ENCODE results near the gene LCN1. TPM values are rescaled to one million over a fixed set of nuclear protein-coding genes. Genes with fewer than 3 reads are reported as not detected.

The LCN1 gene
- total RNA-seq (2014; rRNA removed; shearing (Covaris generic)): not detected in 2 replicates
- 0.27 TPM in 1 of 2 replicates, not detected in the other for polyA plus RNA-seq (2016; fragmentation: Nextera tagmentation; extraction: Ambion mirVana)
- long read RNA-seq: 0 reads

DNA sequence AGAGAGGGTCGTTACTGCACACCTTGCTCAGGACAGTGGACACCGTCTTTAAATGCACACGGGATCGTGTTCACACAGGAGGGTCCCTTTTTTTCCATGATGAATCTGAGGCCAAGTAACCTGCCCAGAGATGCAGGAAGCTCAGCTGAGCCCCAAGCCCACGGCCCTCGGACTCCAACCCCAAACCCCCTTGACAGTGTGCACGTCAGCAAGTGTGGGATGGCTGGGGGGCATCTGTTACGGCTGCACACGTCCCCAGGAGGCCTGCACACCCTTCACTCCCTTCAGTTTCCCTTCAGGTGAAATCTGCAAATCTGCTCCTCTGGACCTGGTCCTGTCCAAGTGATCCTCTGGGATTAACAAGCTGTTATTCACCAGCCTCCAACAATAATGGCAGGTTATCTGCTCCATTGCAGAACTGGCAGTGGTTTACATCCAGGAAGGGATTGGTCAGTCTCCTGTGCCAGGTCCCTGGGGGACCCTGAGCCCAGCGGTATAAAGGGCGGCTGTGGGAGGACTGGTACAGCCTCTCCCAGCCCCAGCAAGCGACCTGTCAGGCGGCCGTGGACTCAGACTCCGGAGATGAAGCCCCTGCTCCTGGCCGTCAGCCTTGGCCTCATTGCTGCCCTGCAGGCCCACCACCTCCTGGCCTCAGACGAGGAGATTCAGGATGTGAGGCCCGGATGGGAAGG is at the start of gene LCN1:
Gene LCN1 (plus strand): TSS at position 525 of the 692 bp plus-strand sequence. CDS start 58 bp downstream, at position 583.
- Mint-ChIP-seq H3K27me3 (ENCODE audit: insufficient read depth, low read depth, poor library complexity) (no peaks in the 10 kb centered on the region), H3K9me3 (no peaks in the 10 kb centered on the region)

More for the DNA sequence above, at the start of gene LCN1:
- no peaks in the 10 kb centered on the region for H3K36me3 ChIP-seq (ENCODE audit: insufficient read depth)
- H3K4me3 ChIP-seq: no peak within 1 kb of the TSS
- H3K27me3 ChIP-seq (ENCODE audit: insufficient read depth): no peaks in the 10 kb centered on the region
- H4K20me1 ChIP-seq (replicated peaks; ENCODE audit: insufficient read depth): no peaks in the 10 kb centered on the region
- Mint-ChIP-seq H3K4me1 (peaks cover 10% of the 10 kb centered on the region; the same call in 2 of the 3 replicates), H3K36me3 (ENCODE audit: low read depth) (no peaks in the 10 kb centered on the region), H3K4me3 (no peak within 1 kb of the TSS), H3K27ac (no peak within 1 kb of the TSS)
- DNase-seq (ENCODE audit: low spot score) (no peak), ATAC-seq (no peak)
- H3K4me1 ChIP-seq (ENCODE audit: insufficient read depth): no peaks in the 10 kb centered on the region
- no peaks in the 10 kb centered on the region for H3K9me2 ChIP-seq (ENCODE audit: insufficient read depth)
- no peak within 1 kb of the TSS for H2AFZ ChIP-seq
- TF ChIP-seq EZH2phosphoT487 (IDR thresholded peaks at IDR 0.05; ENCODE audit: unreplicated experiment) (no peak), ZNF114 (CRISPR knock-in tag; IDR thresholded peaks at IDR 0.05) (no peak), STAT1 (IDR thresholded peaks at IDR 0.05; ENCODE audit: unreplicated experiment) (no peak), JUNB (IDR thresholded peaks at IDR 0.05; ENCODE audit: unreplicated experiment) (no peak), EZH2 (IDR thresholded peaks at IDR 0.05; ENCODE audit: low read depth, unreplicated experiment) (no peak), ZNF331 (CRISPR knock-in tag; IDR thresholded peaks at IDR 0.05; ENCODE audit: low read depth) (no peak), POLR2AphosphoS5 (IDR thresholded peaks at IDR 0.05; ENCODE audit: low read depth) (no peak), NANOG (IDR thresholded peaks at IDR 0.05; ENCODE audit: borderline replicate concordance) (no peak), CREB1 (CRISPR knock-in tag; IDR thresholded peaks at IDR 0.05; ENCODE audit: low read depth) (no peak)
- TF ChIP-seq, protein P1, sequence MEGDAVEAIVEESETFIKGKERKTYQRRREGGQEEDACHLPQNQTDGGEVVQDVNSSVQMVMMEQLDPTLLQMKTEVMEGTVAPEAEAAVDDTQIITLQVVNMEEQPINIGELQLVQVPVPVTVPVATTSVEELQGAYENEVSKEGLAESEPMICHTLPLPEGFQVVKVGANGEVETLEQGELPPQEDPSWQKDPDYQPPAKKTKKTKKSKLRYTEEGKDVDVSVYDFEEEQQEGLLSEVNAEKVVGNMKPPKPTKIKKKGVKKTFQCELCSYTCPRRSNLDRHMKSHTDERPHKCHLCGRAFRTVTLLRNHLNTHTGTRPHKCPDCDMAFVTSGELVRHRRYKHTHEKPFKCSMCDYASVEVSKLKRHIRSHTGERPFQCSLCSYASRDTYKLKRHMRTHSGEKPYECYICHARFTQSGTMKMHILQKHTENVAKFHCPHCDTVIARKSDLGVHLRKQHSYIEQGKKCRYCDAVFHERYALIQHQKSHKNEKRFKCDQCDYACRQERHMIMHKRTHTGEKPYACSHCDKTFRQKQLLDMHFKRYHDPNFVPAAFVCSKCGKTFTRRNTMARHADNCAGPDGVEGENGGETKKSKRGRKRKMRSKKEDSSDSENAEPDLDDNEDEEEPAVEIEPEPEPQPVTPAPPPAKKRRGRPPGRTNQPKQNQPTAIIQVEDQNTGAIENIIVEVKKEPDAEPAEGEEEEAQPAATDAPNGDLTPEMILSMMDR (conservative IDR thresholded peaks at IDR 0.05; ENCODE audit: low read depth in 2 of 2): no peak
- TF ChIP-seq, protein P2, sequence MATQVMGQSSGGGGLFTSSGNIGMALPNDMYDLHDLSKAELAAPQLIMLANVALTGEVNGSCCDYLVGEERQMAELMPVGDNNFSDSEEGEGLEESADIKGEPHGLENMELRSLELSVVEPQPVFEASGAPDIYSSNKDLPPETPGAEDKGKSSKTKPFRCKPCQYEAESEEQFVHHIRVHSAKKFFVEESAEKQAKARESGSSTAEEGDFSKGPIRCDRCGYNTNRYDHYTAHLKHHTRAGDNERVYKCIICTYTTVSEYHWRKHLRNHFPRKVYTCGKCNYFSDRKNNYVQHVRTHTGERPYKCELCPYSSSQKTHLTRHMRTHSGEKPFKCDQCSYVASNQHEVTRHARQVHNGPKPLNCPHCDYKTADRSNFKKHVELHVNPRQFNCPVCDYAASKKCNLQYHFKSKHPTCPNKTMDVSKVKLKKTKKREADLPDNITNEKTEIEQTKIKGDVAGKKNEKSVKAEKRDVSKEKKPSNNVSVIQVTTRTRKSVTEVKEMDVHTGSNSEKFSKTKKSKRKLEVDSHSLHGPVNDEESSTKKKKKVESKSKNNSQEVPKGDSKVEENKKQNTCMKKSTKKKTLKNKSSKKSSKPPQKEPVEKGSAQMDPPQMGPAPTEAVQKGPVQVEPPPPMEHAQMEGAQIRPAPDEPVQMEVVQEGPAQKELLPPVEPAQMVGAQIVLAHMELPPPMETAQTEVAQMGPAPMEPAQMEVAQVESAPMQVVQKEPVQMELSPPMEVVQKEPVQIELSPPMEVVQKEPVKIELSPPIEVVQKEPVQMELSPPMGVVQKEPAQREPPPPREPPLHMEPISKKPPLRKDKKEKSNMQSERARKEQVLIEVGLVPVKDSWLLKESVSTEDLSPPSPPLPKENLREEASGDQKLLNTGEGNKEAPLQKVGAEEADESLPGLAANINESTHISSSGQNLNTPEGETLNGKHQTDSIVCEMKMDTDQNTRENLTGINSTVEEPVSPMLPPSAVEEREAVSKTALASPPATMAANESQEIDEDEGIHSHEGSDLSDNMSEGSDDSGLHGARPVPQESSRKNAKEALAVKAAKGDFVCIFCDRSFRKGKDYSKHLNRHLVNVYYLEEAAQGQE (IDR thresholded peaks at IDR 0.05; ENCODE audit: unreplicated experiment): no peak
- TF ChIP-seq, protein P3, sequence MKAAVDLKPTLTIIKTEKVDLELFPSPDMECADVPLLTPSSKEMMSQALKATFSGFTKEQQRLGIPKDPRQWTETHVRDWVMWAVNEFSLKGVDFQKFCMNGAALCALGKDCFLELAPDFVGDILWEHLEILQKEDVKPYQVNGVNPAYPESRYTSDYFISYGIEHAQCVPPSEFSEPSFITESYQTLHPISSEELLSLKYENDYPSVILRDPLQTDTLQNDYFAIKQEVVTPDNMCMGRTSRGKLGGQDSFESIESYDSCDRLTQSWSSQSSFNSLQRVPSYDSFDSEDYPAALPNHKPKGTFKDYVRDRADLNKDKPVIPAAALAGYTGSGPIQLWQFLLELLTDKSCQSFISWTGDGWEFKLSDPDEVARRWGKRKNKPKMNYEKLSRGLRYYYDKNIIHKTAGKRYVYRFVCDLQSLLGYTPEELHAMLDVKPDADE (IDR thresholded peaks at IDR 0.05): no peak
- TF ChIP-seq, protein P4, sequence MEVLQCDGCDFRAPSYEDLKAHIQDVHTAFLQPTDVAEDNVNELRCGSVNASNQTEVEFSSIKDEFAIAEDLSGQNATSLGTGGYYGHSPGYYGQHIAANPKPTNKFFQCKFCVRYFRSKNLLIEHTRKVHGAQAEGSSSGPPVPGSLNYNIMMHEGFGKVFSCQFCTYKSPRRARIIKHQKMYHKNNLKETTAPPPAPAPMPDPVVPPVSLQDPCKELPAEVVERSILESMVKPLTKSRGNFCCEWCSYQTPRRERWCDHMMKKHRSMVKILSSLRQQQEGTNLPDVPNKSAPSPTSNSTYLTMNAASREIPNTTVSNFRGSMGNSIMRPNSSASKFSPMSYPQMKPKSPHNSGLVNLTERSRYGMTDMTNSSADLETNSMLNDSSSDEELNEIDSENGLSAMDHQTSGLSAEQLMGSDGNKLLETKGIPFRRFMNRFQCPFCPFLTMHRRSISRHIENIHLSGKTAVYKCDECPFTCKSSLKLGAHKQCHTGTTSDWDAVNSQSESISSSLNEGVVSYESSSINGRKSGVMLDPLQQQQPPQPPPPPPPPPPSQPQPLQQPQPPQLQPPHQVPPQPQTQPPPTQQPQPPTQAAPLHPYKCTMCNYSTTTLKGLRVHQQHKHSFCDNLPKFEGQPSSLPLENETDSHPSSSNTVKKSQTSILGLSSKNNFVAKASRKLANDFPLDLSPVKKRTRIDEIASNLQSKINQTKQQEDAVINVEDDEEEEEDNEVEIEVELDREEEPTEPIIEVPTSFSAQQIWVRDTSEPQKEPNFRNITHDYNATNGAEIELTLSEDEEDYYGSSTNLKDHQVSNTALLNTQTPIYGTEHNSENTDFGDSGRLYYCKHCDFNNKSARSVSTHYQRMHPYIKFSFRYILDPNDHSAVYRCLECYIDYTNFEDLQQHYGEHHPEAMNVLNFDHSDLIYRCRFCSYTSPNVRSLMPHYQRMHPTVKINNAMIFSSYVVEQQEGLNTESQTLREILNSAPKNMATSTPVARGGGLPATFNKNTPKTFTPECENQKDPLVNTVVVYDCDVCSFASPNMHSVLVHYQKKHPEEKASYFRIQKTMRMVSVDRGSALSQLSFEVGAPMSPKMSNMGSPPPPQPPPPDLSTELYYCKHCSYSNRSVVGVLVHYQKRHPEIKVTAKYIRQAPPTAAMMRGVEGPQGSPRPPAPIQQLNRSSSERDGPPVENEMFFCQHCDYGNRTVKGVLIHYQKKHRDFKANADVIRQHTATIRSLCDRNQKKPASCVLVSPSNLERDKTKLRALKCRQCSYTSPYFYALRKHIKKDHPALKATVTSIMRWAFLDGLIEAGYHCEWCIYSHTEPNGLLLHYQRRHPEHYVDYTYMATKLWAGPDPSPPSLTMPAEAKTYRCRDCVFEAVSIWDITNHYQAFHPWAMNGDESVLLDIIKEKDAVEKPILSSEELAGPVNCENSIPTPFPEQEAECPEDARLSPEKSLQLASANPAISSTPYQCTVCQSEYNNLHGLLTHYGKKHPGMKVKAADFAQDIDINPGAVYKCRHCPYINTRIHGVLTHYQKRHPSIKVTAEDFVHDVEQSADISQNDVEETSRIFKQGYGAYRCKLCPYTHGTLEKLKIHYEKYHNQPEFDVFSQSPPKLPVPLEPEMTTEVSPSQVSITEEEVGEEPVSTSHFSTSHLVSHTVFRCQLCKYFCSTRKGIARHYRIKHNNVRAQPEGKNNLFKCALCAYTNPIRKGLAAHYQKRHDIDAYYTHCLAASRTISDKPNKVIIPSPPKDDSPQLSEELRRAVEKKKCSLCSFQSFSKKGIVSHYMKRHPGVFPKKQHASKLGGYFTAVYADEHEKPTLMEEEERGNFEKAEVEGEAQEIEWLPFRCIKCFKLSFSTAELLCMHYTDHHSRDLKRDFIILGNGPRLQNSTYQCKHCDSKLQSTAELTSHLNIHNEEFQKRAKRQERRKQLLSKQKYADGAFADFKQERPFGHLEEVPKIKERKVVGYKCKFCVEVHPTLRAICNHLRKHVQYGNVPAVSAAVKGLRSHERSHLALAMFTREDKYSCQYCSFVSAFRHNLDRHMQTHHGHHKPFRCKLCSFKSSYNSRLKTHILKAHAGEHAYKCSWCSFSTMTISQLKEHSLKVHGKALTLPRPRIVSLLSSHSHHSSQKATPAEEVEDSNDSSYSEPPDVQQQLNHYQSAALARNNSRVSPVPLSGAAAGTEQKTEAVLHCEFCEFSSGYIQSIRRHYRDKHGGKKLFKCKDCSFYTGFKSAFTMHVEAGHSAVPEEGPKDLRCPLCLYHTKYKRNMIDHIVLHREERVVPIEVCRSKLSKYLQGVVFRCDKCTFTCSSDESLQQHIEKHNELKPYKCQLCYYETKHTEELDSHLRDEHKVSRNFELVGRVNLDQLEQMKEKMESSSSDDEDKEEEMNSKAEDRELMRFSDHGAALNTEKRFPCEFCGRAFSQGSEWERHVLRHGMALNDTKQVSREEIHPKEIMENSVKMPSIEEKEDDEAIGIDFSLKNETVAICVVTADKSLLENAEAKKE (CRISPR knock-in tag; IDR thresholded peaks at IDR 0.05): no peak
- H3F3A ChIP-seq (replicated peaks; ENCODE audit: low read depth): no peaks in the 10 kb centered on the region
- no peak within 1 kb of the TSS for H3K4me2 ChIP-seq
- H3K27ac ChIP-seq (ENCODE audit: low read depth): no peak within 1 kb of the TSS
- no peaks in the 10 kb centered on the region for H3K79me2 ChIP-seq (replicated peaks; ENCODE audit: insufficient read depth)

All from GM23338 (cell line).